Embryonic facial prominence (tissue), 1 donor: ENCODE measurements around the gene DCLK1.
"Not testable (repeated sequence)": the region's sequence is repeated elsewhere in the genome, so short reads cannot be mapped to it uniquely, and the experiment has no call there.

ENCODE experiments used
- DNase-seq: peaks from one replicate; pipeline ENCODE4 v3.0.0-alpha.2; 2016; ENCODE audit errors: extremely low spot score

The DCLK1 gene

GRCh38 chr13:36086117-36086516, 45.1 kb downstream of the DCLK1 start:
- DNase-seq: no peak

- DNase-seq: no peak
Measured at GRCh38 chr13:36084131-36084530, 47.1 kb downstream of the DCLK1 start.

- DNase-seq: no peak
Measured at GRCh38 chr13:36082806-36083205, 48.4 kb downstream of the DCLK1 start.

DNA sequence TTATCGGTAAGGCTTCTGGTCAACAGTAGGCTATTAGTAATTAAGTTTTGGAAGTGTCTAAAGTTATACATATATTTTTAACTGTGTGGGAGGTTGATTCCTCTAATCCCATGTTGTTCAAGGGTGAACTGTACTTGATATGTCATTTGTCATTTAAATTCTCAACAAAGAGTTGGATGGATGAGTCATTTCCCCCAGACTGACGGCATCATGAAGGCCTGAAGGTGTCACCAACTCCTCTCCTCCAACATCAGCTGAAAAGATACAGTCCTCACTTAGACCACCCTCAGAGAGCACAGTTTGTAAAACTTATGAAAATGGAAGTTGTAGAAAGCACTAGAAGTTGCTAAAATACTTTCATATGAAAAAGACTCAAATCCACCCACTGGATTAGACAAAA, 48.8 kb downstream of the DCLK1 start:
- DNase-seq: no peak

DNA sequence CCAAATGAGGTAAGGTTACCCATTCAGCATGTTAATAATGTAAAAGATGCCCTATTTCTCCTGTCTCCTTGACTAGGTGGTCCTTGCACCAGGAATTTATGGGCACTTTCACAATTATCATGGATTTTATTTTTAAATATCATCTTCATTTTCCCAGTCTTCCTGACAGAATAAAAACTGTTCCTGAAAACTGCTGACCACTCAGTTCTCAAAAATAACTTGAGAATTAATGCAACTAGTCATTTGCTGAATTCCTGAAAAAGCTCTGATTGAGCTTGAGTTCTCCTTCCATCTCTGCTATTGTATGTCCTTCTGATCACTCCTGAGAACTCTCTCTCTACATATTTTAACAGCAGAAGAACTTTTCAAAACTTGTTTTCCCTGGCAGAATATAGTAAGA, 55.0 kb downstream of the DCLK1 start:
- DNase-seq: no peak

- DNase-seq: peak; percentile 25
Measured at GRCh38 chr13:36074659-36075058, 56.5 kb downstream of the DCLK1 start.

DNA sequence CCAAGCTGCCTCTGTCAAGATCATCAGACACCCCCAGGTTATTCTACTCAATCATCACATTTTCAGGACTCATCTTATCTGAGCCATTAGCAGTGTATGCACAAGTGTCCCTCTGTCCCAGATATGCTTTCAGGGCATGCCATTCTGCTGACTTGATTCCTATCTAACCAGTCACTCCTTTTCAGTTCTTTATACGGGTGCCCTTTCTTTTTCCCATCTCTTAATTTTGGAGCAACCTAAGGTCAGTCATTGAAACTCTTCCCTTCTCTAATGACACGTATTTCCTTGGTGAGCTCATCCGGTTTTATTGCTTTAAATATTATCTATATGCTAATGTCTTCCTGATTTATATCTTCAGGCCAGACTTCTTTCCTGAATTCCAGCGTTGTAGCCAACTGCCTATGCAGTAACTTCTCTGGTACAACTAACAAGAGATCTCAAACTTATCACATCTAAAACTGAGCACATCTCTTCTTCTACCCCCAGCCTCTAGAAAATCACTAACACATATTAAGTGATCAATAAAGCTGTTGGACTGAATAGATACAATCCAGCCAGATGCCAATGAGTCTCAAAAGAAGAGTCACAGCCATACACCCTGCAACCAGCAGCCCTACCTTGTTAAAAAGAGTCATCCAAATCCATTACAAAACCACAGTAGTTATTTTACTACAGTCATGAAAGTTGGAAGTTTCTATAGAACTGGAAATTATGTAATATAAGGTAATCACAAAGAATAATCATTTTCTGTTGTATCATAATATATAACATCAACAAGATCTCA, 58.8 kb downstream of the DCLK1 start:
- DNase-seq: no peak

- DNase-seq: not testable (repeated sequence)
Measured at GRCh38 chr13:36070504-36071192, 60.5 kb downstream of the DCLK1 start.

DNA sequence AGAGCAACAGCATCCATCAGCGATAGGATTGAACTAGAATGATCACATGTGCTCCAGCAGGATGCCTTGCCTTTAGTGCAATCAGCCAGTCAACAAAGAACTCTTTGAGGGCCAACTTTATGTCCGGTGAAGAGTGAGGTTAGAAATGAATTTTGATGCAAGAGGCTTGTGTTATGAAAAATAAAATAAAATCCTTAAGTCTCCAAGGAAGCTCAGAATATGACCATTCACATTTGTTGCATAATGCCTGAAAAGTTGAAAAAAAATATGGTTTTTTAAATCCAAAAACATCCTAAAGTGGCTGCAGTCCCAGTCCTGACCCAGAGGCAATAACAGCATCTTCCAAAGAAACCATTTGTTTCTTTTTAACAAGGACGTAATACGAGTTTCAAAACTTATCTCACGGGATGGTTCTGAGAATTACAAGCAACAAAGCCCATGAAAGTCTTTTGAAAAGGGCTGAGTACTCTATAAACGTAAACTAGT, 61.3 kb downstream of the DCLK1 start:
- DNase-seq: no peak

DNA sequence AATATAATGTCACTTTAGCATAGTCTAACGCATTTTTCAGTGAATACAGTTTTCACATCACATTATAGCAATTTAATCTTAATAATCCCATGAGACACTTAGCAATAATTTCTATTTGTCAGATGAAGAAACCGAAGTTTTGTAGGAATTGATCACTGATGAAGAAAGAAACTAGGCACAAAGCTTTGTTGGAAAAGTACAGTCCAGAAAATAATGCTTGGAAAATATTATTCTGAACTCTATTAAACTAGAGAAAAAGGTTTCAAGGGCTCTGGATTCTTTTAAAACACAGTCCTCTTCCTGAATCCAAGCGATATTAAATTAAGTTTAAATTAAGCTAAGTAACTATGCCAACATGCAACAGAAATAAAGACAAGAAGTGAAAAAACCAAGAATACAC, 62.2 kb downstream of the DCLK1 start:
- DNase-seq: no peak

- DNase-seq: no peak
Measured at GRCh38 chr13:36068566-36068965, 62.6 kb downstream of the DCLK1 start.

DNA sequence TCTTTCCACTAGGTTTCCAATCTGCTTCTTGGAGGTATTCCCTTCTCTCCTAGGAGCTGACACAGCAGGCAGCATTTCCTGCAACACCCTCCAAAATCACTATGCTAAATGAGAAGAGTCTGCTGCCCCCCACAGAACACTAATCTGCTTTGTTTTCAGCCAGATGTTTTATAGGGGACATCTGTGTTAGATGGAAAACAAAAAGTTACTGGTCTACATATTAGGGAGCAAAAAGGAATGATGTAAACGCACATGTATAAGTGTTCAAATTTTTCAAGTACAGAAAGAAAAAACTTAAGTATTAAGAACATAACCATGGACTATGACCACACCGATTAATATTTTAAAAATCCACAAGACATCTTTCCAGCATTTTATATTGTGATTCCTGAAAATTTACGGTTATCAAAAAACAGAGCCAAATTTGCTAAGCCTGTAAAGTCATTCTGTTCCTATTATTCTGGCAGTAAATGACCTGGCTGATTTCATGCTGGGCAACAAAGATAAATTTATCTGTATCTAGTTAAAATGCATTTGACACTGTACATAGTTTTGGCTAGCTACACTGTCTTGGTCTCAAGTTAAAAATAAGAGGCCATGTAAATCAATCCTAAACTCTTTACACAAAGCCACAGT, 63.3 kb downstream of the DCLK1 start:
- DNase-seq: peak; percentile 20

- DNase-seq: no peak
Measured at GRCh38 chr13:36062249-36062648, 68.9 kb downstream of the DCLK1 start.

GRCh38 chr13:36061621-36062020, 69.6 kb downstream of the DCLK1 start:
- DNase-seq: no peak

DNA sequence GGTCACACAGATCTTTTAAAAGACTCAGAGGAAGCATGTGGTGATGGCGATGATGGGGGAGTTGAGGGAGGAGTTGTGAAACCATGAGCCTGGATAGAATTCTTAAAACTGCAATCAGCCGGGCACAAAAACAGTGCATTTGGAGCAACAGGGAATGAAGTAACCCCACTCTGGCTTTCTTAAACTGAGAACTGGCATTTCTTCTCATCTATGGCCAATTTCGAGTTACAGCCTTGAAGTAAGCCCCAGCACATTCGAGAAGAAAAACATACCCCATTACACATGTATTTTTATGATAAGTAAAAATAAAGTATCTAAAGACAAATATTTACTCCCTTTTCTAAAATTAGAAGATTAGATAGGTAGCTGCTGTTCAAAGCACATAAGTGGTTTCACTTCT, 70.1 kb downstream of the DCLK1 start:
- DNase-seq: no peak

- no peak for DNase-seq
Measured at GRCh38 chr13:36059321-36059720, 71.9 kb downstream of the DCLK1 start.

GRCh38 chr13:36058116-36058515, 73.1 kb downstream of the DCLK1 start:
- DNase-seq: no peak

DNA sequence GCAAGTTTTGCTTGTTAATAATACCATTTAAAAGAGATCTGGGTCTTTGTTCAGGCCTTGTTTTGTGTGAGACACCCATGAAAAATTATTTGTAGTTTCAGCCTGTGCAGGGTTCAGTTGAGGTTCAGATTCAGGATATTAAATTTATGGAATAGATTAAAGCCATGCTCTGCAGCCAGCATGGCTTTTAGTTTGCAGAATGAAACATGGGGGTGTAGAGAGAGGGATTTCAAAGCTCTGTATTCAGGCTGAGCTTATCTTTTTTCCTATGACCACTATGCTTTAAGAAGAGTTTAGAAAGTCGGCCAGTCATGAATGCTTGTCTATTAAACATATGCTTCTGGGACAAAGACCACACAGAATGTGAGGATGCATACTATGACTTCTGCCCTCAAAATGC, 73.6 kb downstream of the DCLK1 start:
- DNase-seq: no peak

GRCh38 chr13:36057041-36057440, 74.1 kb downstream of the DCLK1 start:
- no peak for DNase-seq

DNA sequence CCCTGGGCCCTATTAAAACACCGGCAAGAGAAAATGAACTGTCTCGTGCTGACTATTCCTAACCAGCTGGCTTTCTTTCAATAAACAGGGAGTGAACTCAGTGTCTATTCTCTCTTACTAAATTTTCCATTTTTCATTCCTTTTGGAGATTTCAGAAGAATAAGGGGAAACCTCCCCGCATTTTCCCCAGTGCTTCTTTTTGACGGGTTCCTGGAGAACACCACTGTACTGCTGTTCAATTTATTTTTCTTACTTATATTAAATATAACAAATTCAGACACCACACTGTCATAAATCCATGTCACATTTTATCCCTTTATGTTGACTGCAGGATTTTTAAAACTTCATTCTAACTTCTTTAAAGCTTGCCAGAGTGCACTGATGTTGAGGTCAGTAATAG, 75.8 kb downstream of the DCLK1 start:
- no peak for DNase-seq

GRCh38 chr13:36054041-36054440, 77.1 kb downstream of the DCLK1 start:
- no peak for DNase-seq

- DNase-seq: no peak
Measured at GRCh38 chr13:36051082-36051481, 80.1 kb downstream of the DCLK1 start.

DNA sequence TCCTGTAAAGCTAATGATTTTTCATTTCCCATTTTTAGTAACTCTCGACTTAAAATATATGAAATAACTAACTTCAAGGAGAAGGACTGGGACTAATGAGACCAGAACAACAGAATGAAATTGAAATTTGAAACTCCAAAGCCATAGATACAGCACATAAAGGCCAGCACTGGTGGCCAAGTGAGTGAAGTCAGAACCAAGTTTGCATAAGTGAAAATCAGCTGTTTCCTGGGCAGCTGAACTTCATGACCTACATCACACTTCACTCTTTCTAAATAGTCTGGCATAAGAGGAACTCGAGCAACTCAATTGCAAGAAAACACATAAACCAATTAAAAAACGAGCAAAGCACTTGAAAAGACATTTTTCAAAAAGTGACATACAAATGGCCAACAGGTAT, 84.5 kb downstream of the DCLK1 start:
- no peak for DNase-seq
